Amygdala (tissue), 56 donors: ENCODE results near the gene SLC1A7.

Experiments
- DNase-seq, 56 donors: peaks; one replicate each; lab custom pipeline; 2025; lab: John Stamatoyannopoulos, UW

SLC1A7 gene

DNA sequence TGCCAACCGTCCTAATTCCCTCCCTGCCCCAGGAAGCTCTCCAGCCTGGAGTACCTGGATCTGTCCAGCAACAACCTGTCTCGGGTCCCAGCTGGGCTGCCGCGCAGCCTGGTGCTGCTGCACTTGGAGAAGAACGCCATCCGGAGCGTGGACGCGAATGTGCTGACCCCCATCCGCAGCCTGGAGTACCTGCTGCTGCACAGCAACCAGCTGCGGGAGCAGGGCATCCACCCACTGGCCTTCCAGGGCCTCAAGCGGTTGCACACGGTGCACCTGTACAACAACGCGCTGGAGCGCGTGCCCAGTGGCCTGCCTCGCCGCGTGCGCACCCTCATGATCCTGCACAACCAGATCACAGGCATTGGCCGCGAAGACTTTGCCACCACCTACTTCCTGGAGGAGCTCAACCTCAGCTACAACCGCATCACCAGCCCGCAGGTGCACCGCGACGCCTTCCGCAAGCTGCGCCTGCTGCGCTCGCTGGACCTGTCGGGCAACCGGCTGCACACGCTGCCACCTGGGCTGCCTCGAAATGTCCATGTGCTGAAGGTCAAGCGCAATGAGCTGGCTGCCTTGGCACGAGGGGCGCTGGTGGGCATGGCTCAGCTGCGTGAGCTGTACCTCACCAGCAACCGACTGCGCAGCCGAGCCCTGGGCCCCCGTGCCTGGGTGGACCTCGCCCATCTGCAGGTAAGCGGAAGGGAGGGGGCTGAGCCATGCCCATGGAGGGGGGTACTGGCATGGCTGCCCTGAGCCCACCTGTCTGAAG, 63.9 kb downstream of the SLC1A7 start:
- no peak for DNase-seq

DNA sequence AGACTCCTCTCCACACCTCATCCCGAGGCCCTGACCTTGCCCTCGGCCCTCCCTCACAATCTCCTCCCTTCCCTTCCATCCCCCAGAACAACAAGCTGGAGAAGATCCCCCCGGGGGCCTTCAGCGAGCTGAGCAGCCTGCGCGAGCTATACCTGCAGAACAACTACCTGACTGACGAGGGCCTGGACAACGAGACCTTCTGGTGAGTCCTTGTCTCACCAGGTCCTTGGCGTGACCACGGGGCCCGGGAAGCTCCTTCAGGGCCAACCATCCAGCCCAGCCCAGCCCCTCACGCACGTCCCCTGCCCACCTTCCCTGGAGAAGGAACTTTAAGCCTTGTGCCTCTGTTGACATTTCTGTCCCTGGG, 64.9 kb downstream of the SLC1A7 start:
- no peak for DNase-seq

DNA sequence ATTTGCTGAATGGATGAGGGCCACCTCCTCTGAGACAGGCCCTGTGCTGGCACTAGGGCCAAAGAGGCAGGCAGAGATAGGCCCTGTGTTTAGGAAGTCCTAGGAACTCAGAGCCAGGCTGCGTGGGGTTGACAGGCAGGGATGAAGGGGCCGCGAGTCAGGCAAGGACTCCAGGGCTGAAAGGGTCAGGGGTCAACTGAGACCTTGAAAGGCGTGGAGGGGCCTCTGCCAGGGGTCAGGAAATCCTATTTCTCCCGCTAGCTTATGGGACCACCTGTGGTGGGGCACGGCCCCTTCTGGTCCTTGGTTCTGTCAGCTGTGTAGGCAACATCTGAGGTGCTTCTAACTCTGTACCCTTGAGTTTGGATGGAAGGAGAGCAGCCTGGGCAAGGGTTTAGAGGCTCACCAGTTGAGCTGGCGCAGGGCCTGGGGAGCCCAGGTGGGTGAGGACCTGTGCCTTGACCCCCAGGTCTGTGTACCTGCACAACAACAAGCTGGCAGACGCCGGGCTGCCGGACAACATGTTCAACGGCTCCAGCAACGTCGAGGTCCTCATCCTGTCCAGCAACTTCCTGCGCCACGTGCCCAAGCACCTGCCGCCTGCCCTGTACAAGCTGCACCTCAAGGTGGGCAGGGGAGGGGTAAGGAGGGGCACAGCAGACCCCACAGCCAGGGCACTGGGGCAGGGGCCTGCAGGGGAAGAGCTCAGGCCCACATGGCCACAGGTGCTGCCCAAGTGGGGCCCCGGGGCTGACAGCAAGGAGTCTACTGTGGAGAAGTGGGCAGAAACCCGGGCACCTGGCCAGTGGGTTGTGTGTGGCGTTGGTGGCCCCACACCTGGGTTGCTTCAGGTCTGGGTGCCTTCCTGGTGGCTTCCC, 65.5 kb downstream of the SLC1A7 start:
- DNase-seq, result no peak

DNA sequence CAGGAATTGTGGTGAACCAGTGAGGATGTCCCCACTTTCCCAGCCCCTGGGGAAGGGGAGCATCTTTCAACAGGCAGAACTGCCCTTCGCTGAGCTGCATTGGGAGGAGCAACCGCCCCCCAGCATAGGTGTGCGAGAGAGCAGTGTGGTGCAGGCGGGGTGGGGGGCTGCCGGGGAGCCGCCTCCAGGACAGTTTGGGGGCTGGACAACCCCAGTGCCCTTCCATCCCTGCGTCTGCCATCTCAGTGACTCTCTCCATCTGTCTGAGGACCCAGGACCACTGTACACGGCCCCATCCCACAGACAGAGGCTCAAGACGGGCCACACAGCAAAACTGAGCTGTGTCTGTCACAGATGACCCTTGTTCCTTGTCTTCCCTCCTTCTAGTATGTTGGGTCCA, 66.3 kb downstream of the SLC1A7 start:
- no peak for DNase-seq

DNA sequence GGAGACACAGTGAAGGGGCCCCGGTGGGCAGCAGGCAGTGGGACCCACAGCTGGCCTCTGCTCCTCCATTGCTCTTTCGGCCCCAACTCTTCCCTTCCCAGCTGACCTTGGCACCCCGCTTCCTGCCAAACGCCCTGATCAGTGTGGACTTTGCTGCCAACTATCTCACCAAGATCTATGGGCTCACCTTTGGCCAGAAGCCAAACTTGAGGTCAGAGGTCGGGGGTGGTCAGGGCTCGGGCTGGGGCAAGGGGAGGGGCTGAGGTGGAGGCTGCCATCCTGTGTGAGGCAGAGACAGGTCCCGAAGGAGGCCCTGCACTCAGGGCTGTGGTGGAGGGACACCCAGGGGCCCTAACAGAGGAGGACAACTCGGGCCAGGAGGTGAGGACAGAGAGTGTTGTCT, 66.7 kb downstream of the SLC1A7 start:
- DNase-seq, result peak in 1 of 56 donors; percentile 21

DNA sequence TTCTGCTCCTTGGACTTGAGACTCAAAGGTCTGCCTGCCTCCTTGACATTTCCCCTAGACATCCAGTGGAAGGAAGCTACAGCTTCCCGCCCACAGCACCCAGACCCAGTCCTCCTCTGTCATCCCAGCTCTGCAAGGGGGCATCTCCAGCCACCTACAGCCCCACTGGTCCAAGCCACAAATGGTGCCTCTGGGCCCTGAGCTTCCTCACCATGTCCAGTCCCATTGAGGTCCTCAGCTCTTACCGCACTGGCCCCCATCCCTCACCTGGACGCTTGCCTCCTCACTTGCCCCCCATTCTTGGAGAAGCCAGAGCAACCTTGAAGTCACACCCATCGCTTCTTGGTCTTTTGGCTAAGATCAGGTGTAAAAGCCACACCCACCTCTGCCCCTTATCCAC, 67.2 kb downstream of the SLC1A7 start:
- DNase-seq, result no peak

DNA sequence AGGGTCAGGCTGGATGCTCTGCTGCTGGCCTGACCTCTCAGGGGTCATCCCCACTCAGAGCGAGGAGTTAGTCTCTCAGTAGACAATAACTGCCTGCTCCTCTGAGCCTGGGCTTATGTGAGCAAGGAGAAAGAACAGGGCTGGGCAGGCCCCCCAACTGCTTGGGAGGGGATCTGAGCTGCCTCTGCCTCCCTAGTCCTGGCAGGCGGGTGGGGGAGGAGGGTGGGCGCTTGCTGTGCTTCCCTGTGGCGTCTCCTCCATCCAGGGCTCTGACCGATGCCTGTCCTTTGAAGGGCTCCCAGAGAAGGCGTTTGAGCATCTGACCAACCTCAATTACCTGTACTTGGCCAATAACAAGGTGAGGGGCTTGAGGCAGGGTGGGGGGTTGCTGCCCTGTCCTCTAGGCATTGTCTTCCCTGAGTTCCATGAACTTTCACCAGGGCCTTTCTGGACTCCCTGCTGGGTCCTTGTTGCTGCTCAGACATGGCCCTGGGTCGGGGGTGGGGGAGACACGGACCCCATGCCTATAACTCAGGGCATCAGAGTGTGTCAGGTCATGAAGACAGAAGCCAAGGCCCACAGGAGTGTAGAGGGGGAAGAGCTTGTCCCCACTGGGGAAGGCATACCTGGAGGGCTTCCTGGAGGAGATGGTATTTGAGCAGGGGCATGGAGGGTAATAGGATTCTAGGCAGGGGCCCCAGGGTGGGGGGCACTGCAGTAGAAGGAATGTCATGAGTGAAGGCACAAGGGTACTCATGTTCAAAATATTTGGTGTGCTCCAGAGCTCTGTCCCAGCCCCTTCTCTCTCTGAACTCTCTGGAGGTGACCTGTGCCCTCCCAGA, 67.9 kb downstream of the SLC1A7 start:
- no peak for DNase-seq

DNA sequence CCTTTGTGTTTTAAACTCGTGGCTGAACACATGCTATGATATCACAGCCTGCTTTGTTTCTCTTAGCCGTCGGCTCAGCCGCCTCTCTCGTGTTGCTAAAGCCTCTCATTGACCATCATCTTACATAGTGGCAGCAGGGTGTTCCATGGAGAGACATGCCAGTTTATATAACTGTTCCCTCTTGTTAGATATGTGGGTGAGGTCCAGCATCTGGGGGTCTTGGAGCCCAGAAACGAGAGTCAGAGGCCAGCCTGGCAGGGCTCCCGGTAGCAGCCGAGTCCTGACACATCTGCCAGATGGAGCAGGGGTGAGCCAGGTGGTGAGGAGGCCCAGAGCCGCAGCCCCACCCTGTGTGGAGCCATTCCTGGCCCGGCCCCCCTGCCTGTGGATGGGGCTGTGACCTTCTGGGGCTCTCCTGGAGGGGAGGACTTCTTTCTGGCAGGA, 68.5 kb downstream of the SLC1A7 start:
- DNase-seq, result peak in 7 of 56 donors; percentile 6 to 55 (median 19)

DNA sequence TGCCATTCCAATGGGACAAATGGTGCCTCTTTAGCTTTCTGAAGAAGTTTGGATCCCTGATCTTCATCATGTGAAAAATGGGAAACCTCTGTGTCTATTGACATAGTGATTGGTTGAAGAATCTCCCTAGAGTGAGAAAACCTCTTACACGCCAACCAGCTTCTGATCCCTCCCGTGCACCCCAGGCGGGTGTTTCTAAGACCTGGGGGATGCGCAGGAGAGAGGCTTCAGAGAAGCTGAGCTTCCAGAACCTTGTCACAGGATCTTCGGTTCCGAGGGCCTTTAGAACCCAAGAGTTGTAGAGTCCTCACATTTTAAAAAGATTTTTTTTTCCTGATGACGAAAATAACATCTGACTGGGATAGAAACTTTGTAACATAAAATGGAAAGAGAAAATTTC, 69.2 kb downstream of the SLC1A7 start:
- DNase-seq, result no peak

DNA sequence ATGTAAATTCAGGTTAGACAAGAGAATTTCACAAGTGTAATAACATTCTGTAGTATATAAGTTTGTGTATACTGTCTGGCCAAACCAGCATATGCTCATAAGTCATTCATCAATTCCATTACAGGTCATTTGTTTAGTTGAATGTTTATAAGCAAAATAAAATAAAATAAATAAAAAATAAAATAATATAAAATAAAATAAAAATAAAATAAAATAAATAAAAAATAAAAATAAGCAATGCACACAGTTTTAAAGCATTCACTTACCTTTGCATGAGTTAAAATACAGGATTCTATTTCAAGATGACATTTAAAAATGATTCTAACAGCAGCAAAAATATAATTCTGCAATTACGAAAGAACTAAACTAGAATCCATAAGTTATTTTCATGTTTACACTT, 70.5 kb downstream of the SLC1A7 start:
- no peak for DNase-seq

DNA sequence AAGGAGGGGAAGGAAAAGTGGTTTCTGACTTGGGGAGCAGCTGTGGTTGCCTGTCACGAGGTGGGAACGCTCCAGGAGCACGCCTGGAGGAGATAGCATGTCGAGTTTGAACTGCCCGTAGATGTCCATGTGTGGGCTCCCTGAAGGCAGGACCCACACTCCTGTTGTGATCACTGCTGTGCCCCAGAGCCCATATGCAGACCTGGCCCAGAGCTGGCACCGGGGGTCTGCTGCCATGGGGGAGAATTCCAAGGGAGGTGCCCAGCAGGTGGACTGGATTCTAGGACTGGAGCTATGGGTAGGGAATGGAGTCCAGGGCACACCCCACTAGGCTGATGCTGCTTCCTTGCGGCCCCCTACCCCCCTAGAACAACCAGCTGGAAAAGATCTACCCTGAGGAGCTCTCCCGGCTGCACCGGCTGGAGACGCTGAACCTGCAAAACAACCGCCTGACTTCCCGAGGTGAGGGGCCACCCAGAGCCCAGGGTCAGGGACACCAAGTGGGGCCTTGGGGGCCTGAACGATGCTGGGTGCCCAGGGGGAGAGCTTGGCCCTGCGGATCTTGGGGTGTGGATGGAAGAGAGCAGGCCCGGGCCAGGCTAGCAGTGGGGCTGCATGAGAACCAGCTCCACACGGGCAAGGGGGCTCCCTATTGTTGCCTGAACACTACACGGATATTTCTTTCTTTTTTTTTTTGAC, 71.1 kb downstream of the SLC1A7 start:
- no peak for DNase-seq

DNA sequence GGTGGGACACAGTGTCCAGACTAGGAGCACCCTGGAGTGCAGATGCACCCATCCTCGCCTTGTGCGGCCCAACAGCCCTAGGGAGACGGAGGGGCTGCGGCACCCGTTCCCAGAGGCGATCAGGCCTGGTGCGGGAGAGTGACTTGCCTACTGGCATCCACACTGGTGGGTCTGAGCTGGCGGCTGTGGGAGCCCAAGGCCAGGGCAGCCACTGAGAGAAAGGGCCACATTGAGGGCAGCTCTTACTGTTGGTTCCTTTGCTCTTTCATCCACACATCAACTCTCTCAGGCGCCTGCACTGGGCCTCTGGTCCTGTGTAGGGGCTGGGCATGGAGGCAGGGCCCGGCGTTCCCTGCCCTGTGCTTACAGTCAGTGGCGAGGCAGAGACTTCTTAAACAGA, 71.8 kb downstream of the SLC1A7 start:
- no peak for DNase-seq

DNA sequence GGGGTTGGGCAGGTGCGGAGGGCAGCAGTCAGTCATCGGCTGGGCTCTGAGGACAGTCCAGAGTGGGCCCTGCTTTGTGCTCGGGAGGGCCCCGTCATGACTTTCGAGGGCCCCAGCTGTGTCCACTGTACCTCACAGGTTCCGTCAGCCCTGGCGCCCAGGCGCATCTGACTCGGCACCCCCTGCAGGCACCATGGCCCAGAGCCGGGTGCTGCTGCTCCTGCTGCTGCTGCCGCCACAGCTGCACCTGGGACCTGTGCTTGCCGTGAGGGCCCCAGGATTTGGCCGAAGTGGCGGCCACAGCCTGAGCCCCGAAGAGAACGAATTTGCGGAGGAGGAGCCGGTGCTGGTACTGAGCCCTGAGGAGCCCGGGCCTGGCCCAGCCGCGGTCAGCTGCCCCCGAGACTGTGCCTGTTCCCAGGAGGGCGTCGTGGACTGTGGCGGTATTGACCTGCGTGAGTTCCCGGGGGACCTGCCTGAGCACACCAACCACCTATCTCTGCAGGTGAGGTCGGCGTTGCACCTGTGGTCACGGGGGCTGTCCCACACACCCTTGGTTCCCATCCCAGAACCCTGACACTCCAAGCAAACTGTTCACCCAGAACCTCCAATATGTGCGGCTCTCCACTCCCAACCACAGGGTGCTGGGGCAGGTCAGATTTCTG, 72.6 kb downstream of the SLC1A7 start:
- no peak for DNase-seq

DNA sequence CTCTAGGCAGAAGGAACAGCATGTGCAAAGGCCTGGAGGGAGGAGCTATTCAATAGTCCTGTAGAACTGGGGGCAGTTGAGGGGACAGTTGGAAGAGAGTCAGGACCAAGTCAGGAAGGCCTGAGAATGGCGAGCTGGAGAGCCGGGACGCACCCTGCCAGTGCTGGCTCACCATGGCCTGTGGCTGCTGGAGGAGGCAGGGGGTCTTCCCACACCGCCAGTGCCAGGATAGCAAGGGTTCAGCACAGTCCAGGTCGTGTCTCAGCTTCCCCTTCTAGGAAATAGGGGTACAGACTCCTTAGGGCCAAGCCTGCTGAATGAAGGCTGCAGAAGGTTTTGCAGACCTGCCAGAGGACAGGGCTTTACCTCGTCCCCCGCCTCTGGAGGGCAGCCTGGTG, 73.2 kb downstream of the SLC1A7 start:
- DNase-seq, result no peak

DNA sequence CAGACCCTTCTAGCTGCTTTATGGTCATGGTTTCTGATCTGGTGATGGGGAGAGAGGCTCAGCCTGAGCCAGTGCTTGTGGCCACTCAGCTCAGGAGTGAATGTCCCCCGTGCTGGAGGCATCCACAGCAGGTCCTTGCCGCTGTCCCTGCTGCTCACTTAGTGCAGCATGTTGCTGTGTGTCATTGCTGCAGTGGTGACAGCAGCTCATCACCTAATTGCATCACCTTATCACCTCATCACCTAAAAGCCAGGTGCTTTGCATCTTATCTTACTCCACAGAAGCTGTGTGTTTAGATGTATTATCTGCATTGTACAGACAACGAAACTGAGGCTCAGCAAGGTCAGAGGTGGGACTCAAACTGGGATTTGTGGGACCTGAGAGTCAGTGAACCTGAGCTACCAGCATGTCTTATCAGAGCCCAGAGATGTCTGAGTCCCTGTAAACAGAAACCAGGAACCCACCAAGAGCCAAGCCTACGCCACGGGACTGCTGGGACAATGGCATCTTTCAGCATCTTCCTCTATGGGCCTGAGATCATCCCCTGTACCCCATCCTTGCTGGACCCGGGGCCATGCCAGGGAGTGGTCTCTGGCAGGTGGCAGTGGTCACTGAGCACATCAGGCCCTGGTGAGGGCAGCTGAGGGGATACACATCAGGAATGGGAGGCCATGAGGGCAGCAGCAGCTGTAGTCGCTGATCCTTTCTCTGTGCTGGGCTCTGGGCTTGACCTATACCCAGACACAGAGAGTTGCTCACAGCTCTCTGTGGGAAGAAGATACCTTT, 73.9 kb downstream of the SLC1A7 start:
- no peak for DNase-seq

DNA sequence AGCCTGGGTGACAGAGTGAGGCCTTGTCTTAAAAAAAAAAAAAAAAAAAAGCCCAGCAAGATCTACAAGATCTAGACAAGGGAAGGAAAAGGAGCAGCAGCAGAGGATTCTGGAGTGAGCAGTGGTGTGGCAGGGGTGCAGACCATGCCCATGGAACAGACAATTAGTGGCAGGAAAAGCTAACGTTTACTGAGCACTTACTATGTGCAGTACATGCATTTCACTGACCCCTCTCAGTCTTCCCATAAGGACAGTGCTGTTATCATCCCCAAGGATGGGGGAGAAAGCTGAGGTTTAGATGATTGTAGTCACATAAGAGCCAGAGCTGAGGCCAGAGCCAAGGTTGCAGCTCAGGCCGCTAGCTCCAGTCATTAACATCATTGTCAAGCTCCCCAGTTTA, 74.6 kb downstream of the SLC1A7 start:
- no peak for DNase-seq

DNA sequence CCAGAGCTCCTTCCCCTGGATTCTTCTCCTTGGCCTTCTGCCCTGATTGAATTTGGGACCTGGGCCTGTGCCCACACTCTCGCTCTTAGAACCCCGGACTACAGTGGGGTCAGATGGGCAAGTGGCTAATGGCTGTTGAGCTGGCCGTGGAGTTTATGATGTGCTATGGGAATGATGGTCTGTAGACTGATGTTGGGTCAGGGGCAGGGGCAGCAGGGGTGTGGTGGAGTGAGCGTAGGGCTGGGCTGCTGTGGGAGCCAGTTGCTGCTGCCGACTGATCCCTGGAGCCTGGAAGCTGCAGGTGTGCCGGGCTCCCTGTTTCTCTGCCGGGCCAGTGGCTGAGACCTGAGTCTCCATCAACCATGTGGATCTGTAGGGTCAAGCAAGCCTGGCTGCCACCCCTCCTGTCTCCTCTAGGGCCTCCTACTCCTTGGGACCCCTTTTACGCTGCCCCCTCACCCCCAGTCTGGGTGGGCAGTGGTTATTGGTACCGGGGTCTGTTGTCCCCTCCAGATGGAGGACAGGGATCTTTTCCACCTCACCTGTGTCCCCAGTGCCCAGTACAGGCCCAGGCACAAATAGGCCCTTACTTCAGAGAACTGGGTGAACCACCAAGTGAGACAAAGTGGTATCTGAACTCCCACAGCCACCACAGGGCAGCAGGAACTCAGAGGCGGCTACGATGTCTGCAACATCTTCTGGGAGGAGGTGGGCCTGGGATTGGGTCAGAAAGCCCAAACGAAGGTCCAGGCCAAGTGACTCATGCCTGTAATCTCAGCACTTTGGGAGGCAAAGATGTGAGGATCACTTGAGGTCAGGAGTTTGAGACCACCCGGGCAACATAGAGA, 75.3 kb downstream of the SLC1A7 start:
- DNase-seq, result no peak

DNA sequence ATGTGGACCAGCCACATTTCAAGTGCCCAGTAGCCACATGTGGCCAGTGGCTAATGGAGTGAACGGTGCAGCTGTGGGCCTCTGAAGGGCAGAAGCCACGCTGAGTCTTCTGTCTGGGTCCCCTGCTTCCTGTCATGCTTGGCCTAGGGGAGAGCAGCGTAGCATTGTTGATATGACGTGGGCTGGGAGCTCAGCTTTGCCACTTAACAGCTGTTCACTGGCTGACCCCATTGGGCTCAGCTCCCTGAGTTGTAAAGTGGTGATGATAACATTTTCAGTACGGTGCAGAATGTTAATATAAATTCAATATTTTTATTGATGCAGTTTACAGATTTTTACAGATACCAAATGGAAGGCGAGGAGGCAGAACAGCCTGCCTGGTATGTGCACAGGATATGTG, 76.0 kb downstream of the SLC1A7 start:
- no peak for DNase-seq
